Activated CD4-positive, alpha-beta T cell treated with anti-CD3 and anti-CD28 coated beads, Interleukin-2, amount 10 ng/mL, durations not matched to agents 24 days and 14 days (primary cell): ENCODE results near the gene DNAAF3. TPM values are rescaled to one million over a fixed set of nuclear protein-coding genes. Genes with fewer than 3 reads are reported as not detected.
A peak's percentile ranks its signal among the peaks of the same experiment; 100 is the strongest.

Experiments
- DNase-seq: peaks from one replicate; pipeline ENCODE4 v3.0.0; 2022
- H3K27ac Mint-ChIP-seq: one replicate; pipeline ENCODE4 v1.8.0; 2022; ENCODE audit warnings: mild to moderate bottlenecking, mixed read lengths
- H3K27me3 Mint-ChIP-seq: one replicate; pipeline ENCODE4 v1.8.0; 2022; ENCODE audit warnings: mixed read lengths
- H3K36me3 Mint-ChIP-seq: one replicate; pipeline ENCODE4 v1.8.0; 2022; ENCODE audit warnings: low read depth, mild to moderate bottlenecking, mixed read lengths
- H3K4me1 Mint-ChIP-seq: one replicate; pipeline ENCODE4 v1.8.0; 2021; ENCODE audit warnings: mixed read lengths
- H3K4me3 Mint-ChIP-seq: one replicate; pipeline ENCODE4 v1.8.0; 2022; ENCODE audit warnings: mild to moderate bottlenecking, moderate library complexity, mixed read lengths
- H3K9me3 Mint-ChIP-seq: one replicate; pipeline ENCODE4 v1.8.0; 2021; ENCODE audit warnings: mixed read lengths
- intact Hi-C: fragments of 100-400 bp; cut with micrococcal nuclease; formaldehyde crosslinking; loops from one replicate; pipeline ENCODE4 v1.15.1; 2023
- total RNA-seq: library from RNA; stranded (reverse); gene quantifications from 2 replicates; pipeline ENCODE4 v1.2.3, GENCODE V29; 2022

DNAAF3 gene
- total RNA-seq, 1 donor from 2014 or later = not detected

DNA sequence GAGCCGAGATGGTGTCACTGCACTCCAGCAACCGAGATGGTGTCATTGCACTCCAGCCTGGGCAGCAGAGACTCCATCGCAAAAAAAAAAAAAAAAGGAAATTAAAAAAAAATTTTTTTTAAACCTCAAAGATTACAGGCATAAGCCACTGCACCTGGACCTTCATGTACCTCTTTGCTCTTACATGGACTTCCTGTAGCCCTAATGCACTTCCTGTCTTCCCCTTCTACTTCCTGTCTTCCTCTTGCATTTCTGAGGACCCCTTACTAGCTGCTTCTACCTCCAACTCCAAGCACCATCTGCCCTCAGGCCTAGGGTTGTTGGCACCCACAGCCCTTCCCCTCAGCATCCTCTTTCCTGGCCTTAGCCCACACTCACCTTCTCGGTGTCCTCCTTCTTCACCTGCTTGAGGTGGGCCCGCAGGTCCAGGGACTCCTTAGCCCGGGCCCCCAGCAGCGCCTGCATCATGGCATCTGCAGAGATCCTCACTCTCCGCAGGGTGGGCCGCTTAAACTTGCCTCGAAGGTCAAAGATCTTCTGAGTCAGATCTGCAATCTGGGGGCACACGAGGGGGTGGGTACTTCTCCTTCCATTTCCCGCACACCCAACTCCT lies 12.7 kb downstream of the DNAAF3 start:
- Mint-ChIP-seq H3K27me3 (peaks cover 28% of the 10 kb centered on the region), H3K4me3 (no peak overlapping the region), H3K9me3 (peaks cover 11% of the 10 kb centered on the region), H3K4me1 (peaks cover 16% of the 10 kb centered on the region), H3K36me3 (peaks cover 4% of the 10 kb centered on the region), H3K27ac (peak overlapping the region; percentile 57)
- no peak for DNase-seq
- intact Hi-C loops = no loop called here

DNA sequence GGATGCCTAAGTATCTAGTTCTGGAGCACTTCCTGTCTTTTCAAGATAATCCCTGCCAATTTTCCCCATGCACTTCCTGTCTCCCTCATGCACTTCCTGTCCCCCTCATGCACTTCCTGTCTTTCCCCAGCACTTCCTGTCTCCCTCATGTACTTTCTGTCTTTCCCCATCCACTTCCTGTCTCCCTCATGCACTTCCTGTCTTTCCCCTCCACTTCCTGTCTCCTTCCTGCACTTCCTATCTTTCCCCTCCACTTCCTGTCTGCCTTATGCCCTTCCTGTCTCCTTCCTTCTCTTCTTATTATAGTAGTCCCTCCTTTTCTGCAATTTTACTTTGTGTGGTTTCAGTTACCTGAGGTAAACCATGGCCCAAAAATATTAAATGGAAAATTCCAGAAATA lies 14.4 kb downstream of the DNAAF3 start:
- H3K27me3 Mint-ChIP-seq = peaks cover 28% of the 10 kb centered on the region
- peaks cover 4% of the 10 kb centered on the region for H3K36me3 Mint-ChIP-seq
- DNase-seq = no peak
- H3K4me1 Mint-ChIP-seq = peaks cover 16% of the 10 kb centered on the region
- H3K9me3 Mint-ChIP-seq = peaks cover 11% of the 10 kb centered on the region
- intact Hi-C loops = no loop called here
- no peak overlapping the region for H3K4me3 Mint-ChIP-seq
- peak overlapping the region; percentile 73 for H3K27ac Mint-ChIP-seq

DNA sequence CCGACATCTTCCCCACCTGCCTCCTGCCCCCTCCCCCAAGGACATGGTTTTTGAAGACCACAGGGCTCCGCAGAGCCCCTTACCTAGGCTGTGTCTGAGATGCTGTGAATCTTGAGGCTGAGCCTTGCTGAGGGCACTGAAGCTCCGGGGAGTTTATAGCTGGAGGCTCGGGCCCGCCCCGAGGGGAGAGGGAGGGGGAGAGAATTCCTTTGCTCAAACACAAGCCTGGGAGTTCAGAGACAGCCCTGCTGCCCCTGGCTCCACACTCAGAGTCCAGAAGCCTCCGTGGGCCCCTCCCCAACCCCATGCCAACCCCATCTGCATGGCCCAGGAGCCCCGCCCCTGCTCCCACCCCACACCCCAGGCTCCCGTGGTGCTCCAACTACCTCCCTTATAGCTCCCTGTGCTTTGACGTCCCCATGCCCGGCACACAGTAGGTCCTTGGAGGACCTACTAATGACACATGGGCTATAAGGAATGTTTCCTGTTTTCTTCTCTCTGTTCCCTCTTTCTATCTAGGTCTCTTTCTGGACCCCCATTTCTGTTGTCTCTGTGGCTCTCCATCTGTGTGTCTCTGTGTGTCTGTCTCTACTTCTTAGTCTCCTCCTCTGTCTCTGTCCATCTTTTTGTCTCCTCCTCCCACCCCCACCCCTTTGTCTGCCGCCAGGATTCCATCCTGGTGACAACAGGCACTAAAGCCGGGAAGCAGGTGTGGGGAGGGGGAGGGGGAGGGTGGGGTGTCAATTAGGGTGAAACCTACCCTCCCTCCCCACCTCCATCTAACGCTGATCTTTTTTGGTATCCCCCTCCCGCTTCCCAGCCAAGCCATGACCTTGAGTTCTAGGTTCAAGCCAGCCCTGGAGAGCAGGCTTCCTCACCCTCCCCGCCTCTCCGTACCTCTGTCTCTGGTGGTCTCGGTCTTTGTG lies 17.1 kb downstream of the DNAAF3 start, which contains the start of gene TNNT1:
Gene TNNT1 (minus strand): TSS at position 129 of the 926 bp plus-strand sequence. CDS start 2,049 bp downstream, outside the sequence.
- H3K36me3 Mint-ChIP-seq = peaks cover 4% of the 10 kb centered on the region
- H3K27ac Mint-ChIP-seq = no peak within 1 kb of the TSS
- H3K4me1 Mint-ChIP-seq = peaks cover 20% of the 10 kb centered on the region
- H3K9me3 Mint-ChIP-seq = peaks cover 11% of the 10 kb centered on the region
- DNase-seq = no peak
- no peak within 1 kb of the TSS for H3K4me3 Mint-ChIP-seq
- intact Hi-C loops = no loop called here
- peaks cover 32% of the 10 kb centered on the region for H3K27me3 Mint-ChIP-seq

DNA sequence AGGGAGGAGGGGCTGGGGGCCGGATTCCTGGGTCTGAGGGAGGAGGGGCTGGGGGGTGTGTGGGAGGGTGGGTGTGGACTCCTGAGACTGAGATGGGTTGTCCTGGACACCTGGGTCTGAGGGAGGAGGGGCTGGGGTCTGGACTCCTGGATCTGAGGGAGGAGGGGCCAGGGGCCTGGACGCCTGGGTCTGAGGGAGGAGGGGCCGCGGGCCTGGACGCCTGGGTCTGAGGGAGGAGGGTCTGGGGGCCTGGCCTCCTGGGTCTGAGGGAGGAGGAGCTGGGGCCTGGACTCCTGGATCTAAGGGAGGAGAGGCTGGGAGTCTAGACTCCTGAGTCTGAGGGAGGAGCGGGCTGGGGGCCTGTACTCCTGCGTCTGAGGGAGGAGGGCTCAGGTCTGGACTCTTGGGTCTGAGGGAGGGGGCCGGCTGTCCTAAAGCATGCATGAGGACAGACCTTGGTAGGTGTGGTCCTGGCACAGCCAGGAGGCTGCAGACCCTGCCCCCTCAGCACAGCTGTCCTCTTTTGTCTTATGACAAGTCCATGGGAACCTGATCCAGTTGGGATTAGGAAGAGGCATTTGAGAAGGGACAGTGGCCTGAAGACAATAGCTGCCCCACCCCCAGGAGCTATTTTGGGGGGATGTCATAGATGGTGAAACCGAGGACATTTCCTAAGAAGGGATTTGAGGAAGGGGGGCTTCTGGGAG lies 18.7 kb downstream of the DNAAF3 start:
- no peak for DNase-seq
- Mint-ChIP-seq H3K9me3 (peaks cover 6% of the 10 kb centered on the region), H3K27ac (no peak overlapping the region), H3K4me3 (no peak overlapping the region), H3K4me1 (peaks cover 15% of the 10 kb centered on the region), H3K36me3 (peaks cover 4% of the 10 kb centered on the region), H3K27me3 (peaks cover 41% of the 10 kb centered on the region)
- intact Hi-C loops = no loop called here

DNA sequence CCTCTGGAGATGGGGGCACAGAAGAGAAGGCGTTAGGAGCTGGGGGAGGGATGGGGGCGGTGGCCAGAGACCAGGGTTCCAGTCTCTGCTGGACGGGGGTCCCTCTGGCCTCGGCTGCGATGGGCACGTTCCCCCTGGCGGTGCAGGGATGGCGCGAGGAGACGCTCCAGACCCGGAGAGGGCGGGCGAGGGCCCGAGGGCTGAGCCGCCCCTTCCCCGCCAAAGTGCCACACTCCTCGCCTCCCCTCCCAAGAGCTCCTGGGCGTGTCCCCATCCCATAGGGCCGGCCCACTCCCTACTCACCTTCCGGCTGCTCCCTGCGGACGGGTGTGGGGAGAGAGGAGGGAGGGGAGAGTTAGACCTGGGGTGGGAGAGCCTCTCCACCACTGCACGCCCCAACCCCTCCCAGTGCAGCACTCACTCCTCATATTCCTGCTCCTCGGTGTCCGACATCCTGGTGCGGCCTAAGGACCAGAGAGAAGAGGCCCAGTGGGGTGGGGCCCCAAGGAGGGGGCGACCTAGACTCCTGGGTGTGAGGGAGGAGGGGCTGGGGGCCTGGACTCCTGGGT lies 19.6 kb downstream of the DNAAF3 start:
- H3K4me1 Mint-ChIP-seq = peaks cover 10% of the 10 kb centered on the region
- no peak for DNase-seq
- intact Hi-C loops = no loop called here
- H3K27ac Mint-ChIP-seq = no peak overlapping the region
- H3K27me3 Mint-ChIP-seq = peaks cover 41% of the 10 kb centered on the region
- H3K36me3 Mint-ChIP-seq = peaks cover under 1% of the 10 kb centered on the region
- no peak overlapping the region for H3K4me3 Mint-ChIP-seq
- peaks cover under 1% of the 10 kb centered on the region for H3K9me3 Mint-ChIP-seq

DNA sequence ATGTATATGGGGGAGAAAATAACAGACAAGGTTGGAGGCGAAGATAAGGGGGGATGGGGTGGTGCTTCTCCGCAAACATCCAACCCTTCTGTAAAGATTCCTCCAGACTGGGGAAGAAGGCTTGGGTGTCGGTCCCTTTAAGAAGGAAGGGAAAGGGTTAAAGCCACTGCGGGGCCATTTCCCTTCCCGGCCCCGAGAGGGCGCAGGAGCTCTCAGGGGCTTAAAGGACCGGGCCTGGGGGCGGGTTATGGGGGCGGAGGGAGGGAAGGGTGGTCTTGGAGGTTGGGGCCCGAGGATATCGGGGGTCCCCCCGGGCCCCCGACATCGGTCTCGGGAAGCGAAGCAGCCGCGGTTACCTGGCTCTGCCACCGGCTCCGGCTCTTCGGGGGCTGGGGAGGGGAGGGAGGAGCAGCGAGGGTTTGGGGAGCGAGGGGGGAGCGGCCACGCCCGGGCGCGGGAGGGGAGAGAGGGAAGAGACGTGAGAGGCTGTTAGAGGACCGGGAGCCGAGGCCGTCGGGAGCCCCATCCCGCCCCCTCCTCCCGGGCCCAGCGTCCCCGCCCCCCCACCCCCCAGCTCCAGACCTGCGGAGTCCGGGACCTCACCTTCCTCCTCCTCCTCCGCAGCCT lies 20.2 kb downstream of the DNAAF3 start:
- no peaks in the 10 kb centered on the region for H3K9me3 Mint-ChIP-seq
- H3K4me3 Mint-ChIP-seq = peak overlapping the region; percentile 30
- peak; percentile 79 for DNase-seq
- H3K27ac Mint-ChIP-seq = no peak overlapping the region
- H3K4me1 Mint-ChIP-seq = peaks cover 10% of the 10 kb centered on the region
- intact Hi-C loops = no loop called here
- peaks cover 42% of the 10 kb centered on the region for H3K27me3 Mint-ChIP-seq
- no peaks in the 10 kb centered on the region for H3K36me3 Mint-ChIP-seq

DNA sequence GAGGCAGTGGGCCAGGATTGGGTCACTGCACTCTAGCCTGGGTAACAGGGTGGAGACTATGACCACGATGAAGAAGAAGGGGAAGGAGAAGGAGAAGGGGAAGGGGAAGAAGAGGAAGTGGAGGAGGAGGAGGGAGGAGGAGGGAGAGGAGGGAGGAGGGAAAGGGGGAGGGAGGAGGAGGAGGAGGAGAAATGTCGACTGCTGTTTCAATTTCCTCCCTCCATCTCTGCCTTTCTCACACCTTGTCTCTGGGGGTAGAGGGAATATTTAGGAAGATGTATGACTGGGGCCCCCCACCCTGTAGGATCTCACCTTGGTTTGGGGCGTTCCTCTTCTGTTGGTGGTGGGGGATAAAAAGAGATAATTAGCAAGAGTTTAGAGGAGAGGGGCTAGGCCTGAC lies 21.2 kb downstream of the DNAAF3 start:
- DNase-seq = no peak
- no peaks in the 10 kb centered on the region for H3K9me3 Mint-ChIP-seq
- H3K27me3 Mint-ChIP-seq = peaks cover 43% of the 10 kb centered on the region
- no peak overlapping the region for H3K4me3 Mint-ChIP-seq
- peaks cover 12% of the 10 kb centered on the region for H3K4me1 Mint-ChIP-seq
- H3K27ac Mint-ChIP-seq = no peak overlapping the region
- H3K36me3 Mint-ChIP-seq = no peaks in the 10 kb centered on the region
- intact Hi-C loops = no loop called here

DNA sequence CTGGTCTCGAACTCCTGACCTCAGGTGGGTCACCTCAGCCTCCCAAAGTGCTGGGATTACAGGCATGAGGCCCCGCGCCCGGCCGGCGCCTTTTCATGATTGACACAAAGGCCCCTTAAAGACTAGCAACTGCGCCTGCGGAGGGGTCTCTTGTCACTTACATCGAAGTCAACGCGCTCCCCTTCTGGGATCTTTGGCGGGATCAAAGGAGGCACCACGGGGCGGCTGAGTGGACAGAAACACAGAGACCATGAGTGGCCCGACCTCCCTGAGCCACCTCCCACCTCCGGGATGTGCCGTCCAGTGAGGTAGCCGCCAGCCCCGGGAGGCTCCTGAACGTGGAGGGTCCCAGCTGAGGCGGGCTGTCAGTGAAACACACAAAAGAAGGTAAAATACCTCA lies 24.7 kb downstream of the DNAAF3 start:
- no peak overlapping the region for H3K27ac Mint-ChIP-seq
- no peaks in the 10 kb centered on the region for H3K9me3 Mint-ChIP-seq
- no peak overlapping the region for H3K4me3 Mint-ChIP-seq
- no peaks in the 10 kb centered on the region for H3K36me3 Mint-ChIP-seq
- peaks cover 10% of the 10 kb centered on the region for H3K4me1 Mint-ChIP-seq
- no peak for DNase-seq
- intact Hi-C loops = loop anchor here (1.0 to 2.0 kb wide), 3 partner anchors 19 to 363 kb away; no protein-coding TSS in a partner anchor
- peaks cover 25% of the 10 kb centered on the region for H3K27me3 Mint-ChIP-seq

DNA sequence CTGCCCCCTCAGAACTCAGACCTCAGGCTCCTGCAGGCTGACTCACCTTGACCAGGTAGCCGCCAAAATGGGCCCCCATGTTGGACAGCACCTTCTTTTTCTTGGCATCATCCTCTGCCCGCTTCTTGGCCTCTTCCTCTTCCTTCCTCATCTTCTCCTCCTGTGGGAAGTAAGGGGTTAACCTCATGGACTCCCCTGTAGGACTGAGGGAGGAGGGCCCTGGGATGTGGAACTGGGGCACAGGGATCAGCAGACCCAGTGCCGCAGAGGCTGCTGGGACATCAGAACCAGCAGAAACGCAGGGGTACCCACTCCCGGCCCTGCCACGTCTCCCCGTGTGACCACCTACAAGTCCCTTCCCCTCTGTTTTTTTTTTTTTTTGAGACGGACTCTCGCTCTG lies 28.5 kb downstream of the DNAAF3 start:
- no peaks in the 10 kb centered on the region for H3K36me3 Mint-ChIP-seq
- peaks cover 3% of the 10 kb centered on the region for H3K4me1 Mint-ChIP-seq
- intact Hi-C loops = loop anchor here (10.0 kb wide), 1 partner anchor 253 kb away; no protein-coding TSS in a partner anchor
- no peak overlapping the region for H3K27ac Mint-ChIP-seq
- peaks cover 9% of the 10 kb centered on the region for H3K27me3 Mint-ChIP-seq
- DNase-seq = no peak
- no peaks in the 10 kb centered on the region for H3K9me3 Mint-ChIP-seq
- no peak overlapping the region for H3K4me3 Mint-ChIP-seq

DNA sequence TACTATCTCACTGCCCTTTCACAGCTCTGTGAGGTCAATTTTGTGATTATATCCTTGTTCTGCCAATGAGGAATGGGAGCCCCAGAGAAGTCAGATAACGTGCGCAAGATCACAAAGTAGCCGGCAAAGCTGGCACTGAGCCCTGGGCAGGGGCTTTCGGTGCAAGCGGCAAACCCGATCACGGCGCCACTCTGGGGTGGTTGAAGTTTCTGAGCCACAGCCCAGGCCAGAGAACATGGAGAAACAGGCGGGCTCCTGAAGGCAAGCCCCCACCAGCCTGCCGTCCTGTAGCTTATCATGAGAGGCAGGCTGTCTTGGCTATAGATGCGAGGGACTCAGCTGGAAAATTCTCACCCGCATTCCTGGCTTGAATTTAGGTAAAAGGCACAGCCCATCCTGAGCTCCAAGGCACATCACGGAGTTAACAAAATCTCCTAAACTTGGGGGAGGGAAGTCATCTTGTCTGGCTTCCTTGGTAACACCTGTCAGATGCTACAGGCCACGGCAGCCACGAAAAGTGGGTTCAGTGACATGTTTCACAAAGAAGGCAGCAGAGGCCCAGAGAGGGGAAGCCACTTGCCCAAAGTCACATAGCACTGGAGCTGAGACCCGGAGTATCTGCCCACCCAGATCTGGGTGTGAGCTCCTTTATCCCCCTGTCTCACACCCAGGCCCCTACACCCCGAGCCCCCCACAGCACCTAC lies 29.9 kb downstream of the DNAAF3 start:
- Mint-ChIP-seq H3K27ac (no peak overlapping the region), H3K4me3 (no peak overlapping the region), H3K27me3 (peaks cover 15% of the 10 kb centered on the region), H3K9me3 (no peaks in the 10 kb centered on the region), H3K36me3 (no peaks in the 10 kb centered on the region), H3K4me1 (peaks cover 3% of the 10 kb centered on the region)
- DNase-seq = no peak
- intact Hi-C loops = loop anchor here (10.0 kb wide), 1 partner anchor 252 kb away; no protein-coding TSS in a partner anchor

DNA sequence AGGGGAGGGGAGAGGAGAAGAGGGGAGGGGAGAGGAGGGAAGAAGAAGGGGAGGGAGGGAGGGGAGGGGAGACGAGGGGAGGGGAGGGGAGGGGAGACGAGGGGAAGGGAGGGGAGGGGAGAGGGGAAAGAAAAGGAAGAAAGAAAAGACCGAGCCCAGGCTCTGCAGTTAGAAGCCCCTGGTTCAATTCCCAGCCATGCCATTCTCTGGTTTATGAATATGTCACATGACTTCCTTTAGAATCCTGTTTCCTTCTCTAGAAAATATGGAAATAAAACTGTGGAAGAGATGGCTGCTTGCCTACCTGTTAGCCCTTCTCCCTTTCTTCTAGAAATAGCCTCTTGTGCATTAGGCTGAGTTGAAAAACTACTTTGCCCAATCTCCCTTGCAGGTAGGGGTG lies 31.7 kb downstream of the DNAAF3 start:
- H3K9me3 Mint-ChIP-seq = no peaks in the 10 kb centered on the region
- intact Hi-C loops = loop anchor here (10.0 kb wide), 1 partner anchor 250 kb away; no protein-coding TSS in a partner anchor
- no peak overlapping the region for H3K4me3 Mint-ChIP-seq
- no peak for DNase-seq
- H3K4me1 Mint-ChIP-seq = no peaks in the 10 kb centered on the region
- no peak overlapping the region for H3K27ac Mint-ChIP-seq
- H3K27me3 Mint-ChIP-seq = peaks cover 15% of the 10 kb centered on the region
- no peaks in the 10 kb centered on the region for H3K36me3 Mint-ChIP-seq

DNA sequence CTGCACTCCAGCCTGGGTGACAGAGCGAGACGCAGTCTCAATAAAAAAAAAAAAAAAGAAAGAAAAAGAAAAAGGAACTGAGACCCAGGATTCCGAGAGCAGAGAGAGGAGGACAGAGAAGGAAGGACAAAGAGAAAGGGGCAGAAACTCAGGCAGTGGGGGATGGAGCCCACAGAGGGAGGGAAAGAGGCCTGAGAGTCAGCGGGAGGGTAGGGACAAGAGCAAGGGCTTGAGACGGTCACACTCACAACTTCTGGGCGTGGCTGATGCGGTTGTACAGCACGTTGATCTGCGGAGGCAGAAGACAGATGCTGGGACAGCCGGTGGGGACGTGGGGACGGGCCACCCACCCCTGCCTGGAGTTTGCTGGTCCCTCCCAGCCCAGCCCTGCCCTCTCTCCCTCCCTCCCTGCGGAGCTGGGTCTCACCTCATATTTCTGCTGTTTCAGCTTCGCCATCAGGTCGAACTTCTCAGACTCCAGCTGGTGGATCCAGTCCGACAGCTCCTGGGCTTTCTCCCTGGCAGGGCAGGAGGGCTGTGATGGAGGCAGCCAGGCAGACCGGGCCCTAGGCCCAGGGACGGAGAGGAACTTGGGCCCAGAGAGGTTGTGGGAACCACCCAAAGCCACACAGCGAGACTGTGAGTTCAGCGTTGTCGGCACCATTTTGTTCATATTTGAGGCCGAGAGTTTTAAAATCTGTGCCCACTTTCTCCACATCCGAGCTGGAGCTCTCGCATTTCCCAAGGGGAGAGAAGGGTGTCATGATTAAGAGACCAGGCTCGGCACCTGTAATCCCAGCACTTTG lies 32.6 kb downstream of the DNAAF3 start:
- Mint-ChIP-seq H3K27ac (no peak overlapping the region), H3K9me3 (no peaks in the 10 kb centered on the region), H3K4me1 (no peaks in the 10 kb centered on the region), H3K27me3 (peaks cover 14% of the 10 kb centered on the region), H3K36me3 (no peaks in the 10 kb centered on the region), H3K4me3 (no peak overlapping the region)
- intact Hi-C loops = loop anchor here (10.0 kb wide), 1 partner anchor 249 kb away; no protein-coding TSS in a partner anchor
- DNase-seq = no peak
